ENCODE results near the gene MRPS15. TPM values are rescaled to one million over a fixed set of nuclear protein-coding genes. Genes with fewer than 3 reads are reported as not detected.

MRPS15 gene
- total RNA-seq, 4 donors from 2014 or later: 106 to 215 (median 160) TPM

DNA sequence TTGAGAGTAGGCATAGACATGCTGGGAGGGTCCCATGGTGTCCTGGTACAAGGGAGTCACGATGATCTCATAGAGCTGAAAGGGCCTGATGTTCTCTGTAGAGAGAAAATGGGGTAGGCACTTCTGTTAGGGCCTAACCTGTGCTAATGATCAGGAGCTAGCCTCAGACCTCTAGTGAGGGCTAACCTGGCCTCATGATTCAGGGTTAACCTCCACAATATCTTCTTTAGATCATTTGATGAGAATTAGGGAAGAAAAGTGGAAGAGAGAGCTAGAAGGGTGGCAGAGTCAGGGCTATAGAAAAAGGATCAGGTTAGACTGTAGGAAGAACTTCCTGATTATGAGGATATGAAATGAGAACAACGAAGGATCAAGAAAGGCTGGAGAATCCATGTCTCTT, 5.0 kb upstream of the MRPS15 start:
- no peak for ATAC-seq
- no peaks in the 10 kb centered on the region for H3K9me3 ChIP-seq
- intact Hi-C loops (cut with DNase I; ENCODE audit: low total_unique reads) (loop anchor here (10.0 kb wide), 1 partner anchor 914 kb away; the partner anchor contains the start of genes KIAA0319L and NCDN), in situ Hi-C loops (cut with MboI; ENCODE audit: low sequenced_read_pairs in 4 of 4) (no loop called here)
- DNase-seq: no peak
- H3K4me3 ChIP-seq: no peak overlapping the region
- no peaks in the 10 kb centered on the region for H3K27me3 ChIP-seq
- no peak overlapping the region for H3K27ac ChIP-seq
- no peak for TF ChIP-seq POLR2A (IDR thresholded peaks at IDR 0.05)
- TF ChIP-seq, protein P1, sequence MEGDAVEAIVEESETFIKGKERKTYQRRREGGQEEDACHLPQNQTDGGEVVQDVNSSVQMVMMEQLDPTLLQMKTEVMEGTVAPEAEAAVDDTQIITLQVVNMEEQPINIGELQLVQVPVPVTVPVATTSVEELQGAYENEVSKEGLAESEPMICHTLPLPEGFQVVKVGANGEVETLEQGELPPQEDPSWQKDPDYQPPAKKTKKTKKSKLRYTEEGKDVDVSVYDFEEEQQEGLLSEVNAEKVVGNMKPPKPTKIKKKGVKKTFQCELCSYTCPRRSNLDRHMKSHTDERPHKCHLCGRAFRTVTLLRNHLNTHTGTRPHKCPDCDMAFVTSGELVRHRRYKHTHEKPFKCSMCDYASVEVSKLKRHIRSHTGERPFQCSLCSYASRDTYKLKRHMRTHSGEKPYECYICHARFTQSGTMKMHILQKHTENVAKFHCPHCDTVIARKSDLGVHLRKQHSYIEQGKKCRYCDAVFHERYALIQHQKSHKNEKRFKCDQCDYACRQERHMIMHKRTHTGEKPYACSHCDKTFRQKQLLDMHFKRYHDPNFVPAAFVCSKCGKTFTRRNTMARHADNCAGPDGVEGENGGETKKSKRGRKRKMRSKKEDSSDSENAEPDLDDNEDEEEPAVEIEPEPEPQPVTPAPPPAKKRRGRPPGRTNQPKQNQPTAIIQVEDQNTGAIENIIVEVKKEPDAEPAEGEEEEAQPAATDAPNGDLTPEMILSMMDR (IDR thresholded peaks at IDR 0.05 in 4 of 5, conservative IDR thresholded peaks at IDR 0.05 in 1 of 5): no peak
- H3K36me3 ChIP-seq: no peaks in the 10 kb centered on the region
- peaks cover 4 to 5% of the 10 kb centered on the region in 2 donors for H3K4me1 ChIP-seq

DNA sequence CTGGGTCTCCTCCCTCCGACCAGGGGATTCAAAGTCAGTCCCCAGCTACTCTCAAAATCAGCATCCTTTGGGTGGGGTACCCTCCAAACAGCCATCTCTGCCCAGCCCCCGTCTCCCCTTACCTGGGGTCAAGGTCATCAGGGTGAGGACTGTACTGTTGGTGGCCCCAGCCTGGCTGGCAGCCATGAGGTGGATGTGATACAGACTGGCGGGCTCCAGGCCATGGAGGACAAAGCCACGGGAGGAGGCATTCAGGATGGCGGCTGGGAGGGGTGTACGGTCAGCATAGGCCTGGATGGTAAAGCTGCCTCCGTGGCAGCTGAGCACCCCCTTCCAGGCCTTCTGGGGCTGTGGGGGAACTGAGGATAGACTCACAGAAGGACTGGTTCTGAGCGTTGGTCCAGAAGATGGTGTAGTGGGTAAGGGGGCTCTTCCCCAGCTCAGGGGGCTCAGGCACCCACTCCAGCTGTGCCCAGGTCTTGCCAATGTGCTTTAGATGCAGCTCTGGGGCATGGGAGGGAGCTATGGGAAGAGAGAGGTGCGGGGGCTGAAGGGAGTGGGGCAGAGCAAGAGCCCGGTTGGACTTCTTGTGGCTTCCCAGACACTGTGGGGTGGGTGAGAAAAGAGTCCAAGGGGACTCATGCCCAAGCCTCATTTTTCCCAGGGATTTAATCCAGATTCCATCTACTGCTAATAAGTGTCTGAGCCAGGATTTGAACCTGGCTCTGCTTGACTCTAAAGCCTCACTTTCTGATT, 3.7 kb upstream of the MRPS15 start:
- peaks cover 11 to 13% of the 10 kb centered on the region in 2 donors for H3K4me1 ChIP-seq
- no peaks in the 10 kb centered on the region for H3K9me3 ChIP-seq
- in situ Hi-C loops (cut with MboI; ENCODE audit: low sequenced_read_pairs in 4 of 4) (no loop called here), intact Hi-C loops (cut with DNase I; ENCODE audit: low total_unique reads) (loop anchor here (10.0 kb wide), 1 partner anchor 913 kb away; the partner anchor contains the start of genes KIAA0319L and NCDN)
- DNase-seq (no peak), ATAC-seq (no peak)
- TF ChIP-seq POLR2A (IDR thresholded peaks at IDR 0.05): no peak
- TF ChIP-seq, protein P1 (IDR thresholded peaks at IDR 0.05 in 4 of 5, conservative IDR thresholded peaks at IDR 0.05 in 1 of 5): no peak
- no peaks in the 10 kb centered on the region for H3K36me3 ChIP-seq
- H3K27me3 ChIP-seq: no peaks in the 10 kb centered on the region
- no peak overlapping the region for H3K4me3 ChIP-seq
- no peak overlapping the region for H3K27ac ChIP-seq

DNA sequence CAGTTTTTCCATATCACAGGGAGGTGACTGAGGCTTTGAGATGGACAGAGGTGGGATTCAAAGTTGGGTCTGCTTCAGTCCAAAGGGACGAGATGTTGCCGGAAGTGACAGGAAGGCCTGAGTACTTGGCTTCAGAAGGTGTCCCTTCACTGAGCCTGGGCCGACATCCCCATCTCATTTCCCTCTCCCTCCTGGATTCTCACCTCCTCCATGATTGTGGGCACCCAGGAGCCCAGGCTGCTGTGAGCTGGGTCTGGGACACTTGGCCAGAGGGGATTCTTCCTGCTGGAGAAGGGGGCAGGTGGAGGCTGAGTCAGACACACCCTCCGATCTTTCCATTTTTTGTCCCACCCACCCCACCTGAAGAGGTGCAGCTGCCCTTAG, 2.8 kb upstream of the MRPS15 start:
- Histone ChIP-seq H3K36me3 (no peaks in the 10 kb centered on the region), H3K27ac (no peak overlapping the region), H3K4me1 (peaks cover 18 to 20% of the 10 kb centered on the region in 2 donors), H3K27me3 (no peaks in the 10 kb centered on the region), H3K4me3 (no peak overlapping the region), H3K9me3 (no peaks in the 10 kb centered on the region)
- ATAC-seq (no peak), DNase-seq (no peak)
- TF ChIP-seq, protein P1 (IDR thresholded peaks at IDR 0.05 in 4 of 5, conservative IDR thresholded peaks at IDR 0.05 in 1 of 5): no peak
- TF ChIP-seq POLR2A (IDR thresholded peaks at IDR 0.05): no peak
- in situ Hi-C loops (cut with MboI; ENCODE audit: low sequenced_read_pairs in 4 of 4): no loop called here
- intact Hi-C loops (cut with DNase I; ENCODE audit: low total_unique reads): loop anchor here (10.0 kb wide), 1 partner anchor 912 kb away; the partner anchor contains the start of genes KIAA0319L and NCDN

DNA sequence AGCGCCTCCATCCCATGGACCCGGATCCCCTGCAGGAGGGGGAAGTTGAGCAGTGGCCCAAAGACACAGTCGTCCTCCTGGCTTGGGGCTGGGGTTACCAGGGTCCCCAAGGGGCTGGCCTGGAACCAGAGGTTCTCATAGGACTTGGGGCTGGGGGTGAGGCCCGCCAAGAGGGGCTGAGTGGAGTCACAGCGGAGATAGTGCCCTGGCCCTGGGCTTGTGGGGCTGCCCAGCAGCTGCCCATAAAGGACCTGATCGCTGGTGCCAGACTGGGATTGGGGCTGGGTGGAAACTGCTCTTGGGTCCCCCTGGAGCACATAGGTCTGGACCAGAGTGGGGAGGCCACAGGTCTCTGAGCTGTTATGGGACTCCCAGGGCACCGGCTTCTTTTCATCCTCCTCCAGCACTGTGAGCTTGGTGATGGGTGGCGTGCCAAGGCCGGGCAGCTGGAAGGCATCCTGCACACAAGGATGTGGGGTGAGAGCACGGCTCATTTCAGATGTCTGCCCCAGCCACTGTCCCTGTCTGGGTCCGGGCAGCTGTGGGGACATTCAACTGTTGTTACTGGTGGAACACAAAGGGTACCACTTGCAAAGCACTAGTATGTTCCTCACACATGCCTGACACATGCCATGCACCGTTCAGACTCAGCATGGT, 2.3 kb upstream of the MRPS15 start:
- no peak for TF ChIP-seq POLR2A (IDR thresholded peaks at IDR 0.05)
- TF ChIP-seq, protein P1 (IDR thresholded peaks at IDR 0.05 in 4 of 5, conservative IDR thresholded peaks at IDR 0.05 in 1 of 5): no peak
- no peak for DNase-seq
- ATAC-seq: no peak
- no peak overlapping the region for H3K4me3 ChIP-seq
- H3K27me3 ChIP-seq: no peaks in the 10 kb centered on the region
- in situ Hi-C loops (cut with MboI; ENCODE audit: low sequenced_read_pairs in 4 of 4): no loop called here
- no peak overlapping the region for H3K27ac ChIP-seq
- peaks cover 18 to 20% of the 10 kb centered on the region in 2 donors for H3K4me1 ChIP-seq
- H3K9me3 ChIP-seq: no peaks in the 10 kb centered on the region
- peaks cover 0 to under 1% of the 10 kb centered on the region in 2 donors for H3K36me3 ChIP-seq
- intact Hi-C loops (cut with DNase I; ENCODE audit: low total_unique reads): loop anchor here (10.0 kb wide), 1 partner anchor 912 kb away; the partner anchor contains the start of genes KIAA0319L and NCDN
